Endothelial cell of umbilical vein (primary cell): ENCODE data around the gene ULK4. TPM values are rescaled to one million over a fixed set of nuclear protein-coding genes. Genes with fewer than 3 reads are reported as not detected.

Source experiments
- BruUV-seq: library from RNA; stranded (reverse); fragments of 400-500 nt; replicated peaks from 2 replicates; lab custom pipeline; 2021; lab: Mats Ljungman, UMichigan
- CTCF ChIA-PET: fragments of 300-600, 350-600 bp; sonication (Branson Sonifier 250); formaldehyde crosslinking; loops from one replicate; lab custom pipeline; 2021; ENCODE audit warnings: antibody characterized with exemption, inconsistent platforms; lab: Charles Lee
- POLR2A ChIA-PET: fragments of 300-600, 350-600 bp; sonication (Branson Sonifier 250); formaldehyde crosslinking; loops from one replicate; lab custom pipeline; 2021; ENCODE audit warnings: antibody characterized with exemption, inconsistent platforms; lab: Charles Lee
- DNase-seq: peaks from one replicate; pipeline ENCODE4 v3.0.0-alpha.2; 2011; ENCODE audit warnings: low read depth, low spot score
- FAIRE-seq: peaks from 2 replicates; lab custom pipeline; 2011; peaks lifted over from hg19 to GRCh38; lab: Jason Lieb, UNC
- H2AFZ ChIP-seq: 2 replicates; pipeline ENCODE4 v1.6.0; 2012; ENCODE audit warnings: low read depth, low read length, control low read depth, inconsistent platforms
- H3K27ac ChIP-seq: 2 replicates; pipeline ENCODE4 v1.5.1; 2011; ENCODE audit warnings: low read depth, mild to moderate bottlenecking, control low read depth, low read length, moderate library complexity; ENCODE audit not compliant: insufficient read depth
- H3K27me3 ChIP-seq, 2 experiments: 2 replicates each; pipeline versions ENCODE4 v1.6.0 to v1.6.1; 2011; ENCODE audit warnings: low read length in 2 of 2, mixed read lengths in 1 of 2; ENCODE audit not compliant: control insufficient read depth in 2 of 2, insufficient read depth in 2 of 2
- H3K36me3 ChIP-seq, 2 experiments: 2 replicates in 1 of 2; 3 replicates in 1 of 2; pipeline ENCODE4 v1.5.1; 2011; ENCODE audit warnings: low read length in 2 of 2, mild to moderate bottlenecking in 1 of 2, moderate library complexity in 1 of 2; ENCODE audit not compliant: control insufficient read depth in 2 of 2, insufficient read depth in 2 of 2; ENCODE audit errors: extremely low read depth in 1 of 2
- H3K4me1 ChIP-seq: 3 replicates; pipeline ENCODE4 v1.5.1; 2011; ENCODE audit warnings: mild to moderate bottlenecking, low read length; ENCODE audit not compliant: control insufficient read depth, insufficient read depth; ENCODE audit errors: extremely low read depth
- H3K4me2 ChIP-seq: 2 replicates; pipeline ENCODE4 v1.6.1; 2011; ENCODE audit warnings: low read length, control low read depth, mixed read lengths; ENCODE audit not compliant: insufficient read depth
- H3K4me3 ChIP-seq, 3 experiments: fragments of 200-600 bp in 1 of 3; sonication (generic), shearing (Covaris generic) in 1 of 3; replicated peaks in 1 of 3; 2 replicates each; pipeline ENCODE4 v1.5.1; 2011 to 2016; ENCODE audit warnings: control low read depth in 3 of 3, low read length in 3 of 3, mild to moderate bottlenecking in 2 of 3, inconsistent platforms in 1 of 3, low read depth in 1 of 3, moderate library complexity in 1 of 3; ENCODE audit not compliant: insufficient read depth in 1 of 3
- H3K79me2 ChIP-seq: 2 replicates; pipeline ENCODE4 v1.6.0; 2012; ENCODE audit warnings: low read length, inconsistent platforms; ENCODE audit not compliant: control insufficient read depth, insufficient read depth
- H3K9ac ChIP-seq: replicated peaks from 2 replicates; pipeline ENCODE3; 2011; ENCODE audit warnings: low read length, control low read depth; ENCODE audit not compliant: insufficient read depth; ENCODE audit errors: extremely low read depth
- H3K9me1 ChIP-seq: replicated peaks from 3 replicates; pipeline ENCODE4 v1.6.0; 2011; ENCODE audit warnings: mild to moderate bottlenecking, low read length; ENCODE audit not compliant: control insufficient read depth, insufficient read depth; ENCODE audit errors: extremely low read depth
- H3K9me3 ChIP-seq: replicated peaks from 2 replicates; pipeline ENCODE4 v1.5.1; 2012; ENCODE audit warnings: low read length, inconsistent platforms; ENCODE audit not compliant: control insufficient read depth, insufficient read depth
- H4K20me1 ChIP-seq: replicated peaks from 2 replicates; pipeline ENCODE3; 2011; ENCODE audit warnings: mild to moderate bottlenecking, low read length; ENCODE audit not compliant: control insufficient read depth, insufficient read depth; ENCODE audit errors: extremely low read depth
- EZH2 ChIP-seq: IDR thresholded peaks from 2 replicates; pipeline ENCODE4 v1.6.1; 2012; ENCODE audit warnings: borderline replicate concordance, low read depth, mild to moderate bottlenecking, moderate library complexity, low read length, inconsistent platforms; ENCODE audit not compliant: severe bottlenecking
- FOS ChIP-seq: IDR thresholded peaks from 2 replicates; pipeline ENCODE4 v1.6.1; 2011; ENCODE audit warnings: mild to moderate bottlenecking, low read length, moderate library complexity, borderline replicate concordance; ENCODE audit not compliant: insufficient read depth
- JUN ChIP-seq: IDR thresholded peaks from 2 replicates; pipeline ENCODE4 v1.6.1; 2011; ENCODE audit warnings: borderline replicate concordance, low read depth; ENCODE audit not compliant: insufficient read length, insufficient read depth
- MAX ChIP-seq: IDR thresholded peaks from 2 replicates; pipeline ENCODE4 v1.6.1; 2011; ENCODE audit not compliant: insufficient read depth, insufficient read length
- MYC ChIP-seq: IDR thresholded peaks from one replicate; pipeline ENCODE4 v1.6.1; 2011; ENCODE audit warnings: mild to moderate bottlenecking, low read depth, low read length
- POLR2A ChIP-seq: IDR thresholded peaks from 2 replicates; pipeline ENCODE4 v1.6.1; 2012; ENCODE audit warnings: low read depth, mild to moderate bottlenecking, control low read depth, low read length
- POLR2AphosphoS5 ChIP-seq: IDR thresholded peaks from 2 replicates; pipeline ENCODE4 v1.6.1; 2012; ENCODE audit warnings: low read depth, mild to moderate bottlenecking, control low read depth, low read length, moderate library complexity; ENCODE audit not compliant: insufficient read depth
- dilution Hi-C: fragments of 300-500 bp; cut with MboI; formaldehyde crosslinking; loops from one replicate; pipeline ENCODE4 v1.15.0; 2019; ENCODE audit warnings: low sequenced_read_pairs; ENCODE audit not compliant: extremely low pct_ligation_motif_present
- intact Hi-C: fragments of 100-400 bp; cut with micrococcal nuclease; formaldehyde crosslinking; loops from one replicate; pipeline ENCODE4 v1.10.0; 2022
- polyA plus RNA-seq, 4 experiments: library from polyadenylated mRNA; depleted of rRNA in 3 of 4; stranded (reverse) in 3 of 4; unstranded in 1 of 4; fragments of >200 nt; gene quantifications; 2 replicates each; pipeline versions ENCODE4 v1.2.1 to v1.2.3, GENCODE V29; 2011 to 2012; ENCODE audit warnings: missing spikeins in 1 of 4
- total RNA-seq: library from RNA; stranded (reverse); gene quantifications from 2 replicates; pipeline ENCODE4 v1.2.3, GENCODE V29; 2021

Gene ULK4
- total and polyA plus RNA-seq, 2 donors (not counting 3 experiments of a cell fraction or from before 2014, with no cell fraction given), result 3.3 to 16.0 TPM

GRCh38 chr3:41219424-41219823 is 742.5 kb downstream of the ULK4 start:
- no TSS peak for BruUV-seq
- Histone ChIP-seq H3K9me3 (no peaks in the 10 kb centered on the region), H3K36me3 (peaks cover 0 to 3% of the 10 kb centered on the region in 2 experiments), H3K9me1 (no peaks in the 10 kb centered on the region), H3K79me2 (peaks cover 97% of the 10 kb centered on the region), H3K9ac (no peak overlapping the region), H4K20me1 (peaks cover 42% of the 10 kb centered on the region), H2AFZ (no peak overlapping the region), H3K27ac (no peak overlapping the region), H3K27me3 (no peaks in the 10 kb centered on the region), H3K4me2 (no peak overlapping the region), H3K4me1 (peaks cover 17% of the 10 kb centered on the region), H3K4me3 (no peak overlapping the region)
- FAIRE-seq, result no peak
- intact Hi-C loops, result no loop called here
- TF ChIP-seq EZH2 (no peak), POLR2AphosphoS5 (no peak), MAX (no peak), POLR2A (no peak), FOS (no peak), JUN (no peak), MYC (no peak)
- DNase-seq, result no peak
- dilution Hi-C loops, result no loop called here
- ChIA-PET CTCF (interaction anchor here (1.1 to 1.6 kb wide), 2 partner anchors 10 to 20 kb away, joined by 3 to 7 read pairs; partner anchors contain the start of gene CTNNB1), POLR2A (interaction anchor here (1.0 kb wide), 1 partner anchor 20 kb away, joined by 7 read pairs; the partner anchor contains the start of gene CTNNB1)

GRCh38 chr3:41216993-41217392 is 744.9 kb downstream of the ULK4 start:
- H2AFZ ChIP-seq, result no peak overlapping the region
- POLR2A ChIA-PET, result no interaction called here
- H3K36me3 ChIP-seq, result no peaks in the 10 kb centered on the region
- no peaks in the 10 kb centered on the region for H3K9me3 ChIP-seq
- no peak overlapping the region for H3K4me2 ChIP-seq
- no peaks in the 10 kb centered on the region for H3K9me1 ChIP-seq
- no peak overlapping the region for H3K9ac ChIP-seq
- dilution Hi-C loops, result no loop called here
- peaks cover 21% of the 10 kb centered on the region for H3K4me1 ChIP-seq
- no peak overlapping the region for H3K27ac ChIP-seq
- intact Hi-C loops, result no loop called here
- H3K4me3 ChIP-seq, result no peak overlapping the region
- peaks cover 48% of the 10 kb centered on the region for H4K20me1 ChIP-seq
- CTCF ChIA-PET, result interaction anchor here (1.1 kb wide), 1 partner anchor 296 kb away, joined by 3 read pairs; no protein-coding TSS in a partner anchor
- no peak for FAIRE-seq
- BruUV-seq, result no TSS peak
- DNase-seq, result no peak
- no peaks in the 10 kb centered on the region for H3K27me3 ChIP-seq
- peaks cover 100% of the 10 kb centered on the region for H3K79me2 ChIP-seq
- TF ChIP-seq POLR2AphosphoS5, result no peak
- no peak for TF ChIP-seq FOS
- no peak for TF ChIP-seq EZH2
- TF ChIP-seq MAX, result no peak
